HepG2 (cell line): ENCODE measurements around the gene RAD18. TPM values are rescaled to one million over a fixed set of nuclear protein-coding genes. Genes with fewer than 3 reads are reported as not detected.

Source experiments
- KLF11 ChIP-seq: IDR thresholded peaks from 2 replicates; pipeline ENCODE4 v1.6.1; 2016; ENCODE audit warnings: missing compliant biosample characterization
- PCBP1 ChIP-seq: fragments of 200-400 bp; formaldehyde crosslinking; IDR thresholded peaks from 2 replicates; pipeline ENCODE4 v1.6.1; 2017; ENCODE audit warnings: mild to moderate bottlenecking, low read depth, low read length, borderline replicate concordance
- RFXANK ChIP-seq: IDR thresholded peaks from 2 replicates; pipeline ENCODE4 v1.6.1; 2016
- TFDP1 ChIP-seq: IDR thresholded peaks from 2 replicates; pipeline ENCODE4 v1.6.1; 2016; ENCODE audit warnings: missing compliant biosample characterization, missing genetic modification reagents, borderline replicate concordance
- ZBTB1 ChIP-seq: sonication (generic); formaldehyde crosslinking; IDR thresholded peaks from 2 replicates; pipeline ENCODE4 v1.4.0; 2020; ENCODE audit warnings: missing genetic modification reagents, borderline replicate concordance
- ZBTB3 ChIP-seq: sonication (generic); formaldehyde crosslinking; IDR thresholded peaks from 2 replicates; pipeline ENCODE4 v1.4.0; 2020; ENCODE audit warnings: low read depth, mild to moderate bottlenecking, moderate library complexity, missing genetic modification reagents, borderline replicate concordance
- ZFP90 ChIP-seq: sonication (generic); formaldehyde crosslinking; IDR thresholded peaks from 2 replicates; pipeline ENCODE4 v1.8.0; 2022; ENCODE audit warnings: missing genetic modification reagents, mild to moderate bottlenecking, inconsistent platforms, borderline replicate concordance
- ZNF138 ChIP-seq: sonication (generic); formaldehyde crosslinking; IDR thresholded peaks from 2 replicates; pipeline ENCODE4 v1.5.0; 2020; ENCODE audit warnings: mild to moderate bottlenecking, low read depth, missing genetic modification reagents
- ZNF232 ChIP-seq: sonication (generic); formaldehyde crosslinking; IDR thresholded peaks from 2 replicates; pipeline ENCODE4 v1.4.0; 2020; ENCODE audit warnings: missing genetic modification reagents, borderline replicate concordance
- ZNF557 ChIP-seq: sonication (generic); formaldehyde crosslinking; IDR thresholded peaks from 2 replicates; pipeline ENCODE4 v1.4.0; 2020; ENCODE audit warnings: missing genetic modification reagents
- ZNF788 ChIP-seq: sonication (generic); formaldehyde crosslinking; IDR thresholded peaks from 2 replicates; pipeline ENCODE4 v1.5.0; 2020; ENCODE audit warnings: mild to moderate bottlenecking, missing genetic modification reagents, borderline replicate concordance
- polyA plus RNA-seq, 8 experiments: library from polyadenylated mRNA; depleted of rRNA in 3 of 8; stranded (reverse) in 7 of 8; unstranded in 1 of 8; fragments of >200 nt; fragmentation: Illumina TruSeq in 4 of 8; extraction: Trizol in 4 of 8; gene quantifications; 2 replicates each; pipeline versions ENCODE4 v1.2.1 to v1.2.3, GENCODE V29; 2011 to 2016; ENCODE audit warnings: low read depth in 4 of 8, missing spikeins in 1 of 8, mixed read lengths in 1 of 8; ENCODE audit not compliant: insufficient read depth in 1 of 8
- total RNA-seq, 5 experiments: library from RNA; depleted of rRNA; stranded (reverse); fragments of >200 nt; fragmentation: Illumina TruSeq; extraction: Trizol; gene quantifications; 2 replicates each; pipeline ENCODE4 v1.2.3, GENCODE V29; 2016; ENCODE audit warnings: low read depth in 1 of 5
- TF ChIP-seq, protein P1 (sequence below): sonication (generic); formaldehyde crosslinking; IDR thresholded peaks from 2 replicates; pipeline ENCODE4 v1.5.1; 2020; ENCODE audit warnings: mild to moderate bottlenecking, missing genetic modification reagents, moderate library complexity
- TF ChIP-seq, protein P2 (sequence below): sonication (generic); formaldehyde crosslinking; IDR thresholded peaks from 2 replicates; pipeline ENCODE4 v1.5.1; 2020; ENCODE audit warnings: mild to moderate bottlenecking, missing genetic modification reagents
- TF ChIP-seq, protein P3 (sequence below): sonication (generic); formaldehyde crosslinking; IDR thresholded peaks from 2 replicates; pipeline ENCODE4 v1.4.0; 2020; ENCODE audit warnings: missing genetic modification reagents
- TF ChIP-seq, protein P4 (sequence below): fragments of 450-650 bp; IDR thresholded peaks from 2 replicates; pipeline ENCODE4 v1.6.1; 2017
- TF ChIP-seq, protein P5 (sequence below): sonication (generic); formaldehyde crosslinking; IDR thresholded peaks from 2 replicates; pipeline ENCODE4 v1.4.0; 2020; ENCODE audit warnings: missing genetic modification reagents

The RAD18 gene
- total and polyA plus RNA-seq, 2 of the 13 experiments (the other 11 are each of a cell fraction or from before 2014, with no cell fraction given) = 5.9 to 20.7 TPM

GRCh38 chr3:8963137-8963853 lies at the start of gene RAD18 (continued):
- TF ChIP-seq, protein P1, sequence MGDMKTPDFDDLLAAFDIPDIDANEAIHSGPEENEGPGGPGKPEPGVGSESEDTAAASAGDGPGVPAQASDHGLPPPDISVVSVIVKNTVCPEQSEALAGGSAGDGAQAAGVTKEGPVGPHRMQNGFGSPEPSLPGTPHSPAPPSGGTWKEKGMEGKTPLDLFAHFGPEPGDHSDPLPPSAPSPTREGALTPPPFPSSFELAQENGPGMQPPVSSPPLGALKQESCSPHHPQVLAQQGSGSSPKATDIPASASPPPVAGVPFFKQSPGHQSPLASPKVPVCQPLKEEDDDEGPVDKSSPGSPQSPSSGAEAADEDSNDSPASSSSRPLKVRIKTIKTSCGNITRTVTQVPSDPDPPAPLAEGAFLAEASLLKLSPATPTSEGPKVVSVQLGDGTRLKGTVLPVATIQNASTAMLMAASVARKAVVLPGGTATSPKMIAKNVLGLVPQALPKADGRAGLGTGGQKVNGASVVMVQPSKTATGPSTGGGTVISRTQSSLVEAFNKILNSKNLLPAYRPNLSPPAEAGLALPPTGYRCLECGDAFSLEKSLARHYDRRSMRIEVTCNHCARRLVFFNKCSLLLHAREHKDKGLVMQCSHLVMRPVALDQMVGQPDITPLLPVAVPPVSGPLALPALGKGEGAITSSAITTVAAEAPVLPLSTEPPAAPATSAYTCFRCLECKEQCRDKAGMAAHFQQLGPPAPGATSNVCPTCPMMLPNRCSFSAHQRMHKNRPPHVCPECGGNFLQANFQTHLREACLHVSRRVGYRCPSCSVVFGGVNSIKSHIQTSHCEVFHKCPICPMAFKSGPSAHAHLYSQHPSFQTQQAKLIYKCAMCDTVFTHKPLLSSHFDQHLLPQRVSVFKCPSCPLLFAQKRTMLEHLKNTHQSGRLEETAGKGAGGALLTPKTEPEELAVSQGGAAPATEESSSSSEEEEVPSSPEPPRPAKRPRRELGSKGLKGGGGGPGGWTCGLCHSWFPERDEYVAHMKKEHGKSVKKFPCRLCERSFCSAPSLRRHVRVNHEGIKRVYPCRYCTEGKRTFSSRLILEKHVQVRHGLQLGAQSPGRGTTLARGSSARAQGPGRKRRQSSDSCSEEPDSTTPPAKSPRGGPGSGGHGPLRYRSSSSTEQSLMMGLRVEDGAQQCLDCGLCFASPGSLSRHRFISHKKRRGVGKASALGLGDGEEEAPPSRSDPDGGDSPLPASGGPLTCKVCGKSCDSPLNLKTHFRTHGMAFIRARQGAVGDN (CRISPR knock-in tag) = peak; percentile 84
- TF ChIP-seq ZNF232 (CRISPR knock-in tag) (no peak), PCBP1 (peak; percentile 69; the same call in 1 of the 2 replicates), ZNF557 (no peak), TFDP1 (CRISPR knock-in tag) (peak; percentile 99), ZFP90 (no peak; the same call in 1 of the 2 replicates), KLF11 (CRISPR knock-in tag) (no peak), ZBTB3 (0 out of 2 replicates have a peak, but pooled peaks have one; percentile 69), ZNF788 (CRISPR knock-in tag) (peak; percentile 66; the same call in 1 of the 2 replicates), ZNF138 (CRISPR knock-in tag) (0 out of 2 replicates have a peak, but pooled peaks have one; percentile 52), RFXANK (CRISPR knock-in tag) (0 out of 2 replicates have a peak, but pooled peaks have one; percentile 40), ZBTB1 (CRISPR knock-in tag) (no peak)
- TF ChIP-seq, protein P2, sequence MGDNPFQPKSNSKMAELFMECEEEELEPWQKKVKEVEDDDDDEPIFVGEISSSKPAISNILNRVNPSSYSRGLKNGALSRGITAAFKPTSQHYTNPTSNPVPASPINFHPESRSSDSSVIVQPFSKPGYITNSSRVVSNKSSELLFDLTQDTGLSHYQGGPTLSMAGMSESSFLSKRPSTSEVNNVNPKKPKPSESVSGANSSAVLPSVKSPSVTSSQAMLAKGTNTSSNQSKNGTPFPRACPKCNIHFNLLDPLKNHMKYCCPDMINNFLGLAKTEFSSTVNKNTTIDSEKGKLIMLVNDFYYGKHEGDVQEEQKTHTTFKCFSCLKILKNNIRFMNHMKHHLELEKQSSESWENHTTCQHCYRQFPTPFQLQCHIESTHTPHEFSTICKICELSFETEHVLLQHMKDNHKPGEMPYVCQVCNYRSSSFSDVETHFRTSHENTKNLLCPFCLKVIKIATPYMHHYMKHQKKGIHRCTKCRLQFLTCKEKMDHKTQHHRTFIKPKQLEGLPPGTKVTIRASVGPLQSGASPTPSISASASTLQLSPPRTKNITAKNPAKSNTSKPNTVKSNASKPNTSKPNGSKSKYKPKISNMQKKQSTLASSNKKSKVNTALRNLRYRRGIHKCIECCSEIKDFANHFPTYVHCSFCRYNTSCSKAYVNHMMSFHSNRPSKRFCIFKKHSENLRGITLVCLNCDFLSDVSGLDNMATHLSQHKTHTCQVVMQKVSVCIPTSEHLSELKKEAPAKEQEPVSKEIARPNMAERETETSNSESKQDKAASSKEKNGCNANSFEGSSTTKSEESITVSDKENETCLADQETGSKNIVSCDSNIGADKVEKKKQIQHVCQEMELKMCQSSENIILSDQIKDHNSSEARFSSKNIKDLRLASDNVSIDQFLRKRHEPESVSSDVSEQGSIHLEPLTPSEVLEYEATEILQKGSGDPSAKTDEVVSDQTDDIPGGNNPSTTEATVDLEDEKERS (CRISPR knock-in tag) = no peak
- TF ChIP-seq, protein P3, sequence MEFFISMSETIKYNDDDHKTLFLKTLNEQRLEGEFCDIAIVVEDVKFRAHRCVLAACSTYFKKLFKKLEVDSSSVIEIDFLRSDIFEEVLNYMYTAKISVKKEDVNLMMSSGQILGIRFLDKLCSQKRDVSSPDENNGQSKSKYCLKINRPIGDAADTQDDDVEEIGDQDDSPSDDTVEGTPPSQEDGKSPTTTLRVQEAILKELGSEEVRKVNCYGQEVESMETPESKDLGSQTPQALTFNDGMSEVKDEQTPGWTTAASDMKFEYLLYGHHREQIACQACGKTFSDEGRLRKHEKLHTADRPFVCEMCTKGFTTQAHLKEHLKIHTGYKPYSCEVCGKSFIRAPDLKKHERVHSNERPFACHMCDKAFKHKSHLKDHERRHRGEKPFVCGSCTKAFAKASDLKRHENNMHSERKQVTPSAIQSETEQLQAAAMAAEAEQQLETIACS (CRISPR knock-in tag) = no peak
- TF ChIP-seq, protein P4, sequence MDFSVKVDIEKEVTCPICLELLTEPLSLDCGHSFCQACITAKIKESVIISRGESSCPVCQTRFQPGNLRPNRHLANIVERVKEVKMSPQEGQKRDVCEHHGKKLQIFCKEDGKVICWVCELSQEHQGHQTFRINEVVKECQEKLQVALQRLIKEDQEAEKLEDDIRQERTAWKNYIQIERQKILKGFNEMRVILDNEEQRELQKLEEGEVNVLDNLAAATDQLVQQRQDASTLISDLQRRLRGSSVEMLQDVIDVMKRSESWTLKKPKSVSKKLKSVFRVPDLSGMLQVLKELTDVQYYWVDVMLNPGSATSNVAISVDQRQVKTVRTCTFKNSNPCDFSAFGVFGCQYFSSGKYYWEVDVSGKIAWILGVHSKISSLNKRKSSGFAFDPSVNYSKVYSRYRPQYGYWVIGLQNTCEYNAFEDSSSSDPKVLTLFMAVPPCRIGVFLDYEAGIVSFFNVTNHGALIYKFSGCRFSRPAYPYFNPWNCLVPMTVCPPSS = no peak
- TF ChIP-seq, protein P5, sequence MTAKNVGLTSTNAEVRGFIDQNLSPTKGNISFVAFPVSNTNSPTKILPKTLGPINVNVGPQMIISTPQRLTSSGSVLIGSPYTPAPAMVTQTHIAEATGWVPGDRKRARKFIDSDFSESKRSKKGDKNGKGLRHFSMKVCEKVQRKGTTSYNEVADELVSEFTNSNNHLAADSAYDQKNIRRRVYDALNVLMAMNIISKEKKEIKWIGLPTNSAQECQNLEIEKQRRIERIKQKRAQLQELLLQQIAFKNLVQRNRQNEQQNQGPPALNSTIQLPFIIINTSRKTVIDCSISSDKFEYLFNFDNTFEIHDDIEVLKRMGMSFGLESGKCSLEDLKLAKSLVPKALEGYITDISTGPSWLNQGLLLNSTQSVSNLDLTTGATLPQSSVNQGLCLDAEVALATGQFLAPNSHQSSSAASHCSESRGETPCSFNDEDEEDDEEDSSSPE (CRISPR knock-in tag) = peak; percentile 99
